ENCODE data around the gene UNKL. TPM values are rescaled to one million over a fixed set of nuclear protein-coding genes. Genes with fewer than 3 reads are reported as not detected.
A peak's percentile ranks its signal among the peaks of the same experiment; 100 is the strongest.

UNKL gene
- total and polyA plus RNA-seq, 10 donors: 6.6 to 80.0 (median 44.4) TPM

- Histone ChIP-seq H3K36me3 (no peaks in the 10 kb centered on the region), H3K27ac (no peak overlapping the region), H3K27me3 (replicated peaks in 1 of 7) (peaks cover 13 to 87% (median 47%) of the 10 kb centered on the region in 7 donors), H3K4me3 (peak overlapping the region in 1 of 8 donors; percentile 78), H3K9me3 (peaks cover 0 to 9% (median 7%) of the 10 kb centered on the region in 8 donors), H3K4me1 (peaks cover 27 to 70% (median 53%) of the 10 kb centered on the region in 6 donors)
- intact Hi-C loops (cut with DNase I; ENCODE audit: low total_unique reads): no loop called here
- TF ChIP-seq CTCF (IDR thresholded peaks at IDR 0.05 in 8 of 11, conservative IDR thresholded peaks at IDR 0.05 in 3 of 11) (no peak), POLR2AphosphoS5 (IDR thresholded peaks at IDR 0.05) (no peak), POLR2A (IDR thresholded peaks at IDR 0.05) (no peak)
- DNase-seq: no peak
- 34 to 47% (median 42%) methylated on average over 4 to 9 of the region's 9 CpGs for WGBS, 5 donors
Observed at GRCh38 chr16:1334739-1335138, 79.8 kb downstream of the UNKL start.

- 2 to 6% (median 3%) methylated on average over 52 to 78 of the region's 78 CpGs for WGBS, 5 donors
- Histone ChIP-seq H3K36me3 (no peaks in the 10 kb centered on the region), H3K4me1 (peaks cover 27 to 70% (median 53%) of the 10 kb centered on the region in 6 donors), H3K4me3 (peak overlapping the region; percentile 16 to 78 (median 44)), H3K27me3 (replicated peaks in 1 of 7) (peaks cover 13 to 87% (median 47%) of the 10 kb centered on the region in 7 donors), H3K27ac (peak overlapping the region in 3 of 8 donors; percentile 32 to 50 (median 50)), H3K9me3 (peaks cover 0 to 9% (median 7%) of the 10 kb centered on the region in 8 donors)
- intact Hi-C loops (cut with DNase I; ENCODE audit: low total_unique reads): no loop called here
- DNase-seq: no peak
- TF ChIP-seq POLR2A (IDR thresholded peaks at IDR 0.05) (no peak), CTCF (IDR thresholded peaks at IDR 0.05 in 8 of 11, conservative IDR thresholded peaks at IDR 0.05 in 3 of 11) (no peak)
Observed at GRCh38 chr16:1333854-1334700, 80.4 kb downstream of the UNKL start.

GRCh38 chr16:1333149-1333812 lies 81.2 kb downstream of the UNKL start, which contains the start of gene BAIAP3:
BAIAP3 (plus strand) TSS chr16:1333645; CDS start chr16:1338550, 4,905 bp downstream.
- H3K27ac ChIP-seq: peak within 1 kb of the TSS in 7 of 8 donors; percentile 2 to 81 (median 71)

GRCh38 chr16:1332618-1333148 lies 81.8 kb downstream of the UNKL start:
- Histone ChIP-seq H3K4me1 (peaks cover 27 to 66% (median 51%) of the 10 kb centered on the region in 6 donors), H3K36me3 (no peaks in the 10 kb centered on the region), H3K27ac (peak overlapping the region in 7 of 8 donors; percentile 2 to 81 (median 71)), H3K9me3 (peaks cover 0 to 9% (median 7%) of the 10 kb centered on the region in 8 donors), H3K4me3 (peak overlapping the region; percentile 16 to 78 (median 44)), H3K27me3 (replicated peaks in 1 of 7) (peaks cover 13 to 77% (median 47%) of the 10 kb centered on the region in 7 donors)
- WGBS, 5 donors: 4 to 12% (median 10%) methylated on average over 14 to 26 of the region's 26 CpGs
- intact Hi-C loops (cut with DNase I; ENCODE audit: low total_unique reads): no loop called here
- no peak for DNase-seq
- TF ChIP-seq POLR2AphosphoS5 (IDR thresholded peaks at IDR 0.05) (no peak), POLR2A (IDR thresholded peaks at IDR 0.05) (no peak), CTCF (IDR thresholded peaks at IDR 0.05 in 8 of 11, conservative IDR thresholded peaks at IDR 0.05 in 3 of 11) (no peak)

More at GRCh38 chr16:1333149-1333812, 81.2 kb downstream of the UNKL start, which contains the start of gene BAIAP3:
- peaks cover 13 to 83% (median 47%) of the 10 kb centered on the region in 7 donors for H3K27me3 ChIP-seq (replicated peaks in 1 of 7)
- peaks cover 27 to 70% (median 53%) of the 10 kb centered on the region in 6 donors for H3K4me1 ChIP-seq
- H3K4me3 ChIP-seq: peak within 1 kb of the TSS; percentile 16 to 78 (median 44)
- no peaks in the 10 kb centered on the region for H3K36me3 ChIP-seq
- TF ChIP-seq POLR2A (IDR thresholded peaks at IDR 0.05) (no peak), POLR2AphosphoS5 (IDR thresholded peaks at IDR 0.05) (peak; percentile 73 to 78 (median 77))
- H3K9me3 ChIP-seq: peaks cover 0 to 9% (median 7%) of the 10 kb centered on the region in 8 donors
- DNase-seq: peak; percentile 88
- 2 to 8% (median 5%) methylated on average over 7 to 83 of the region's 83 CpGs for WGBS, 5 donors
- intact Hi-C loops (cut with DNase I; ENCODE audit: low total_unique reads): no loop called here
